WTC11 (cell line): ENCODE measurements around the gene TNFSF15. TPM values are rescaled to one million over a fixed set of nuclear protein-coding genes. Genes with fewer than 3 reads are reported as not detected.

Experiments used
- ATAC-seq: fragments of 200-7000 bp; cut with Tn5 transposase; 2 replicates; pipeline ENCODE4 v1.10.0; 2021; ENCODE audit warnings: mild to moderate bottlenecking, moderate library complexity
- CTCF ChIA-PET: fragments of 300-600 bp; sonication (Branson Sonifier 250); formaldehyde crosslinking; loops from one replicate; lab custom pipeline; 2021; ENCODE audit warnings: antibody characterized with exemption; lab: Charles Lee
- POLR2A ChIA-PET: fragments of 350-600 bp; sonication (Branson Sonifier 250); formaldehyde crosslinking; loops from one replicate; lab custom pipeline; 2021; ENCODE audit warnings: antibody characterized with exemption; lab: Charles Lee
- DNase-seq: peaks from one replicate; pipeline ENCODE4 v3.0.0; 2021; ENCODE audit warnings: low spot score
- H3K27ac Mint-ChIP-seq: 2 replicates; pipeline ENCODE4 v1.8.0; 2021; ENCODE audit warnings: mixed read lengths
- H3K27me3 Mint-ChIP-seq: 2 replicates; pipeline ENCODE4 v1.8.0; 2021; ENCODE audit warnings: low read depth, mild to moderate bottlenecking, moderate library complexity, mixed read lengths
- H3K36me3 Mint-ChIP-seq: 2 replicates; pipeline ENCODE4 v1.8.0; 2021; ENCODE audit warnings: mixed read lengths
- H3K4me1 Mint-ChIP-seq: 2 replicates; pipeline ENCODE4 v1.8.0; 2022; ENCODE audit warnings: mixed read lengths
- H3K4me3 Mint-ChIP-seq: 2 replicates; pipeline ENCODE4 v1.8.0; 2021; ENCODE audit warnings: mild to moderate bottlenecking, moderate library complexity, mixed read lengths
- H3K9me3 Mint-ChIP-seq: 2 replicates; pipeline ENCODE4 v1.8.0; 2021; ENCODE audit warnings: mixed read lengths
- E2F4 ChIP-seq: sonication (generic); formaldehyde crosslinking; IDR thresholded peaks from 2 replicates; pipeline ENCODE4 v1.8.1; 2022; ENCODE audit warnings: low read depth, mild to moderate bottlenecking, moderate library complexity, missing genetic modification reagents, borderline replicate concordance
- JUN ChIP-seq: sonication (generic); formaldehyde crosslinking; IDR thresholded peaks from 2 replicates; pipeline ENCODE4 v1.8.0; 2023; ENCODE audit warnings: mild to moderate bottlenecking, missing genetic modification reagents
- MXD4 ChIP-seq: fragments of 250-450 bp; sonication (Bioruptor Pico); IDR thresholded peaks from 2 replicates; pipeline ENCODE4 v1.8.0; 2021; ENCODE audit warnings: mild to moderate bottlenecking, moderate library complexity, borderline replicate concordance
- NFE2L1 ChIP-seq: sonication (generic); formaldehyde crosslinking; IDR thresholded peaks from 2 replicates; pipeline ENCODE4 v1.8.1; 2023; ENCODE audit warnings: missing genetic modification reagents
- OVOL2 ChIP-seq: fragments of 250-450 bp; sonication (Bioruptor Pico); IDR thresholded peaks from 2 replicates; pipeline ENCODE4 v1.9.0; 2021; ENCODE audit warnings: mild to moderate bottlenecking, borderline replicate concordance
- PRDM15 ChIP-seq: sonication (generic); formaldehyde crosslinking; IDR thresholded peaks from 2 replicates; pipeline ENCODE4 v1.8.0; 2022; ENCODE audit warnings: missing genetic modification reagents
- RELA ChIP-seq: sonication (generic); formaldehyde crosslinking; IDR thresholded peaks from 2 replicates; pipeline ENCODE4 v1.8.1; 2022; ENCODE audit warnings: missing genetic modification reagents, mild to moderate bottlenecking, borderline replicate concordance
- SMAD4 ChIP-seq: sonication (generic); formaldehyde crosslinking; IDR thresholded peaks from 2 replicates; pipeline ENCODE4 v1.8.0; 2022; ENCODE audit warnings: mild to moderate bottlenecking, missing genetic modification reagents
- ZBTB43 ChIP-seq: sonication (generic); formaldehyde crosslinking; IDR thresholded peaks from 2 replicates; pipeline ENCODE4 v1.8.1; 2023; ENCODE audit warnings: mild to moderate bottlenecking, missing genetic modification reagents
- ZNF317 ChIP-seq: sonication (generic); formaldehyde crosslinking; IDR thresholded peaks from 2 replicates; pipeline ENCODE4 v1.8.1; 2023; ENCODE audit warnings: low read depth, mild to moderate bottlenecking, moderate library complexity, missing genetic modification reagents, borderline replicate concordance
- total RNA-seq: library from RNA; stranded (reverse); gene quantifications from 3 replicates; pipeline ENCODE4 v1.2.3, GENCODE V29; 2021
- TF ChIP-seq, protein P1 (sequence below): fragments of 250-450 bp; sonication (Bioruptor Pico); IDR thresholded peaks from 2 replicates; pipeline ENCODE4 v2.1.2; 2022; ENCODE audit warnings: mild to moderate bottlenecking, moderate library complexity
- TF ChIP-seq, protein P2 (sequence below): fragments of 250-450 bp; sonication (Bioruptor Pico); IDR thresholded peaks from 2 replicates; pipeline ENCODE4 v1.9.0; 2021; ENCODE audit warnings: mild to moderate bottlenecking
- TF ChIP-seq, protein P3 (sequence below): sonication (generic); formaldehyde crosslinking; IDR thresholded peaks from 2 replicates; pipeline ENCODE4 v1.8.0; 2022; ENCODE audit warnings: mild to moderate bottlenecking, missing genetic modification reagents
- TF ChIP-seq, protein P4 (sequence below): sonication (generic); formaldehyde crosslinking; IDR thresholded peaks from 2 replicates; pipeline ENCODE4 v1.8.0; 2022; ENCODE audit warnings: mild to moderate bottlenecking, missing genetic modification reagents

The TNFSF15 gene
- total RNA-seq, 1 experiment from 2014 or later: 0.11 TPM

- Mint-ChIP-seq H3K4me3 (no peak overlapping the region), H3K36me3 (no peaks in the 10 kb centered on the region), H3K27me3 (peaks cover 5% of the 10 kb centered on the region), H3K9me3 (no peaks in the 10 kb centered on the region), H3K27ac (no peak overlapping the region), H3K4me1 (peaks cover 6% of the 10 kb centered on the region)
- ChIA-PET POLR2A (no interaction called here), CTCF (interaction anchor here (1.4 kb wide), 1 partner anchor 12 kb away, joined by 3 read pairs; no protein-coding TSS in a partner anchor)
- DNase-seq (no peak), ATAC-seq (no peak)
- TF ChIP-seq JUN (CRISPR knock-in tag) (no peak), PRDM15 (CRISPR knock-in tag) (no peak), ZBTB43 (no peak), MXD4 (CRISPR knock-in tag) (no peak), OVOL2 (CRISPR knock-in tag) (no peak), ZNF317 (CRISPR knock-in tag) (no peak), NFE2L1 (no peak), RELA (CRISPR knock-in tag) (no peak), E2F4 (CRISPR knock-in tag) (no peak), SMAD4 (CRISPR knock-in tag) (no peak)
- TF ChIP-seq, protein P1, sequence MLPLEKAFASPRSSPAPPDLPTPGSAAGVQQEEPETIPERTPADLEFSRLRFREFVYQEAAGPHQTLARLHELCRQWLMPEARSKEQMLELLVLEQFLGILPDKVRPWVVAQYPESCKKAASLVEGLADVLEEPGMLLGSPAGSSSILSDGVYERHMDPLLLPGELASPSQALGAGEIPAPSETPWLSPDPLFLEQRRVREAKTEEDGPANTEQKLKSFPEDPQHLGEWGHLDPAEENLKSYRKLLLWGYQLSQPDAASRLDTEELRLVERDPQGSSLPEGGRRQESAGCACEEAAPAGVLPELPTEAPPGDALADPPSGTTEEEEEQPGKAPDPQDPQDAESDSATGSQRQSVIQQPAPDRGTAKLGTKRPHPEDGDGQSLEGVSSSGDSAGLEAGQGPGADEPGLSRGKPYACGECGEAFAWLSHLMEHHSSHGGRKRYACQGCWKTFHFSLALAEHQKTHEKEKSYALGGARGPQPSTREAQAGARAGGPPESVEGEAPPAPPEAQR (CRISPR knock-in tag): no peak
- TF ChIP-seq, protein P2, sequence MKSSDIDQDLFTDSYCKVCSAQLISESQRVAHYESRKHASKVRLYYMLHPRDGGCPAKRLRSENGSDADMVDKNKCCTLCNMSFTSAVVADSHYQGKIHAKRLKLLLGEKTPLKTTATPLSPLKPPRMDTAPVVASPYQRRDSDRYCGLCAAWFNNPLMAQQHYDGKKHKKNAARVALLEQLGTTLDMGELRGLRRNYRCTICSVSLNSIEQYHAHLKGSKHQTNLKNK (CRISPR knock-in tag): no peak
- TF ChIP-seq, protein P3, sequence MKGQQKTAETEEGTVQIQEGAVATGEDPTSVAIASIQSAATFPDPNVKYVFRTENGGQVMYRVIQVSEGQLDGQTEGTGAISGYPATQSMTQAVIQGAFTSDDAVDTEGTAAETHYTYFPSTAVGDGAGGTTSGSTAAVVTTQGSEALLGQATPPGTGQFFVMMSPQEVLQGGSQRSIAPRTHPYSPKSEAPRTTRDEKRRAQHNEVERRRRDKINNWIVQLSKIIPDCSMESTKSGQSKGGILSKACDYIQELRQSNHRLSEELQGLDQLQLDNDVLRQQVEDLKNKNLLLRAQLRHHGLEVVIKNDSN (CRISPR knock-in tag): no peak
- TF ChIP-seq, protein P4, sequence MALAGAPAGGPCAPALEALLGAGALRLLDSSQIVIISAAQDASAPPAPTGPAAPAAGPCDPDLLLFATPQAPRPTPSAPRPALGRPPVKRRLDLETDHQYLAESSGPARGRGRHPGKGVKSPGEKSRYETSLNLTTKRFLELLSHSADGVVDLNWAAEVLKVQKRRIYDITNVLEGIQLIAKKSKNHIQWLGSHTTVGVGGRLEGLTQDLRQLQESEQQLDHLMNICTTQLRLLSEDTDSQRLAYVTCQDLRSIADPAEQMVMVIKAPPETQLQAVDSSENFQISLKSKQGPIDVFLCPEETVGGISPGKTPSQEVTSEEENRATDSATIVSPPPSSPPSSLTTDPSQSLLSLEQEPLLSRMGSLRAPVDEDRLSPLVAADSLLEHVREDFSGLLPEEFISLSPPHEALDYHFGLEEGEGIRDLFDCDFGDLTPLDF: no peak
These were observed 5.5 kb upstream of the TNFSF15 start for GRCh38 chr9:114811301-114811700.

DNA sequence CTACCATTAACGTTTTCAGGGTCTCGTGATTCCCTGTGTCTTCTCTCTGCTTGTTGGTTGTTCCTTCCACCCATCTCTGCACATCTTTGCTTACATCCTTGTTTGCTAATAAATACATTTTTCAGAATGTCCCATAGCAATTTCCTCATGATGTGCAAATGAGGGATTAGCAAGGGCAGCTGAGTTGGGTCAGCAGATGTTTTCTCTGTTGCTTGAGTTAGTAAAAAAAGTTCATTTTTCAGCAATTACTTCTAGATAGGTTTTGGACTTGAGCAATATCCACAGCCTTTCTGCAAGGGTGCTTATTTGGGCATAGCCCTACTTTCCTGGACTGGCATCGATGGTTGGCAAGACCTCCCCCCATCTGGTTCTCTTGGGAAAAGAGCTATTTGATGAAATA is 4.8 kb upstream of the TNFSF15 start:
- no peak for TF ChIP-seq OVOL2 (CRISPR knock-in tag)
- TF ChIP-seq, protein P1 (CRISPR knock-in tag): no peak
- no peak for TF ChIP-seq ZBTB43
- ATAC-seq (no peak), DNase-seq (no peak)
- POLR2A ChIA-PET: no interaction called here
- CTCF ChIA-PET: interaction anchor here (1.4 kb wide), 1 partner anchor 11 kb away, joined by 3 read pairs; no protein-coding TSS in a partner anchor
- H3K4me3 Mint-ChIP-seq: no peak overlapping the region
- H3K27me3 Mint-ChIP-seq: peaks cover 5% of the 10 kb centered on the region
- H3K4me1 Mint-ChIP-seq: peaks cover 13% of the 10 kb centered on the region
- H3K36me3 Mint-ChIP-seq: no peaks in the 10 kb centered on the region
- no peak overlapping the region for H3K27ac Mint-ChIP-seq
- H3K9me3 Mint-ChIP-seq: no peaks in the 10 kb centered on the region
